PC-9 (cell line): ENCODE results near the gene U2AF1.
"Not testable (repeated sequence)": the region's sequence is repeated elsewhere in the genome, so short reads cannot be mapped to it uniquely, and the experiment has no call there.

Source experiments
- EZH2 ChIP-seq: fragments of 200-600 bp; sonication (generic); IDR thresholded peaks from 2 replicates; pipeline ENCODE4 v1.8.0; 2017; ENCODE audit warnings: antibody characterized with exemption, low read depth
- TF ChIP-seq, protein P1 (sequence below): fragments of 200-600 bp; sonication (generic); conservative IDR thresholded peaks from 2 replicates; pipeline ENCODE4 v1.6.1; 2017; ENCODE audit warnings: mixed run types, antibody characterized with exemption, mild to moderate bottlenecking, moderate library complexity

DNA sequence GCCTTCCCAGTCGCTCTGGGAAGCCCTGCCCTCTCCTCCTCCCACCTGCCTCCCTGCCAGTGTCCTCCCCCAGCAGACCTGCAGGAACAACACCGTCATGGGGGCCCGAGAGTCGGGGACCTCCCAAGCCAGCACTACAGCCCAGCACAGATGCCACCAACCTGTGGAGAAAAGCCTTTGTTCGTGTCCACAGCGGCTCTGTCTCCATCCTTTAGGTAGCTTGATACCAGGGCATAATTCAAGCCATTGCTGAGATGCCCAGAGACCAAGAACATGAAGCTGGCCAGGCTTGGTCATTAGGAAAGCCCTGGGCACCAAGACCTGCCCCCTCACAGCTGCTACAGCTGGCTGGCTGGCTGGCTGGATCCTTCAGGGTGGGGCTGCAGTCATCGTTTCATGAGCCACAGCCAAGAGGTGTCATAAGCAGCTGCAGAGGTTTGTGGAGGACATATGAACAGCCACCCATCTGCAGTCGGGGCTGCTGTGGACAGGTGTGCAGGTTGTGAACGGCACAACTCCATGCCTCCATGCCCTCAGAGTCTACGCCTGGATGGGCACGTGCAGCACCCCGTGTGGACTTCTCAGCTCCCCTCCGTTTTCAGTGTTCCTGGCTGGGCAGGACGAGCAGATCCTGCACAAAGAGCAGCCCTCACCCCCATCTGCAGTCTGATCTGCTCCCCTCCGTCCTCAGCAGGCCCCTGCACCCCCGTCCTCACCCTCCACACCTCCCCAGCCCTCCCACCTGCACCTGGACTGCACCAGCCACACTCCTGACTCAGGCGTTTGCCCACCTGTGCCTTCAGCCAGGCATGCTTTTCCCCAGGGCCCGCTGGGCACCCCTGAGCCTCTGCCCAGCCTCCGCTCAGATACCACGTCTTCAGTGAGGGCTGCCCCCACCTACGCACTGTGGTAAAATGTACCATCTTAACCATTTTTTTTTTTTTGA lies 61.2 kb downstream of the U2AF1 start:
- TF ChIP-seq, protein P1, sequence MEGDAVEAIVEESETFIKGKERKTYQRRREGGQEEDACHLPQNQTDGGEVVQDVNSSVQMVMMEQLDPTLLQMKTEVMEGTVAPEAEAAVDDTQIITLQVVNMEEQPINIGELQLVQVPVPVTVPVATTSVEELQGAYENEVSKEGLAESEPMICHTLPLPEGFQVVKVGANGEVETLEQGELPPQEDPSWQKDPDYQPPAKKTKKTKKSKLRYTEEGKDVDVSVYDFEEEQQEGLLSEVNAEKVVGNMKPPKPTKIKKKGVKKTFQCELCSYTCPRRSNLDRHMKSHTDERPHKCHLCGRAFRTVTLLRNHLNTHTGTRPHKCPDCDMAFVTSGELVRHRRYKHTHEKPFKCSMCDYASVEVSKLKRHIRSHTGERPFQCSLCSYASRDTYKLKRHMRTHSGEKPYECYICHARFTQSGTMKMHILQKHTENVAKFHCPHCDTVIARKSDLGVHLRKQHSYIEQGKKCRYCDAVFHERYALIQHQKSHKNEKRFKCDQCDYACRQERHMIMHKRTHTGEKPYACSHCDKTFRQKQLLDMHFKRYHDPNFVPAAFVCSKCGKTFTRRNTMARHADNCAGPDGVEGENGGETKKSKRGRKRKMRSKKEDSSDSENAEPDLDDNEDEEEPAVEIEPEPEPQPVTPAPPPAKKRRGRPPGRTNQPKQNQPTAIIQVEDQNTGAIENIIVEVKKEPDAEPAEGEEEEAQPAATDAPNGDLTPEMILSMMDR = not testable (repeated sequence)
- not testable (repeated sequence) for TF ChIP-seq EZH2
